Activated T-cell treated with anti-CD3 and anti-CD28 coated beads for 48 hours (primary cell): ENCODE measurements around the gene UQCC2.

Experiments used
- DNase-seq: peaks from one replicate; pipeline ENCODE4 v3.0.0-alpha.2; 2020; ENCODE audit warnings: low read depth

The UQCC2 gene

DNA sequence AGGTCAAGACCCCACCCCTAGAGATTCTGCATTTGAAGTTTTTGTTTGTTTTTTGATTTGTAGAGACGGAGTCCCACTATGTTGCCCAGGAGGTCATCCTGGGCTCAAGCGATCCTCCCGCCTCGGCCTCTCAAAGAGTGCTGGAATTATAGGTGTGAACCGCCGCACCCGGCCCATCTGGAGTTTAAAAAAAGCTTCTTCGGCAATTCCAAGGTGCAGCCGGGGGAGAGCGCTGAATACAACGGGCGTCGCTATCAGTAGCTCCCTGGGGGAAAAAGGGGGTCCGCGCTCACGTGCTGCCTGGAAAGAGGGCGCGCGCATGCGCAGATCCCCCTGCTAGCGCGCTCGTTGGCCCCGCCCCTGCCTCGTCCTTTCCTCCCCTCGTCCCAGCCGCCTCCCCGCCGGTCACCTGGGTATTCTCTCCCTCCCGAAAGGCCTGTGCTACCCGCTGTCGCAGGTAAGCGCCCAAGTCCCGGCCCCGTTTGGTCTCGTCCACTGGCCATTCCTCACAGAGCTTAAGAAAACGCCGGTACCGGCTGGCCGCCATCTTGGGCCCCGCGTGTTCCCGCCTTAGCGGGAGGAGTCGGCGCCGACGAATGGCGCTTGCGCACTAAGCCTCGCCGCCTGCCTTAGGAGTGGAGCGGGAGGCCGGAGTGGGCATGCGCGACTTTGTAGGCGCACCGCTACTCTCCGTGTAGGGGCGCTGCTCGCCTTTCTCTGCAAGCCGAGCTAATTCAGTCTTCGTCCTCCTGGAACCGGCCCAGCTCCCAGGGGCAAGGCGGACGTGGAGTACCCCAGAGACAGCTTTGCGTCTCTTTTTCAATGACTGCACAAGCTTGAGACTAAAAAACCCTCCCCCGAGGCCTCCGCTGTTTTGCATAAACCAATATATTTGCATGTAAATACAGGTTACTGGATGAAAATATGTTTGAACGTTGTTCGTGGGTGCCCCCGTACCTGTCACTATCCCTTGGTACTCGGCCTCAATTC lies at the start of gene UQCC2:
UQCC2 (minus strand) TSS at position 561 of the 990 bp plus-strand sequence; CDS start at position 547, 14 bp downstream.
- peak; percentile 96 for DNase-seq

DNA sequence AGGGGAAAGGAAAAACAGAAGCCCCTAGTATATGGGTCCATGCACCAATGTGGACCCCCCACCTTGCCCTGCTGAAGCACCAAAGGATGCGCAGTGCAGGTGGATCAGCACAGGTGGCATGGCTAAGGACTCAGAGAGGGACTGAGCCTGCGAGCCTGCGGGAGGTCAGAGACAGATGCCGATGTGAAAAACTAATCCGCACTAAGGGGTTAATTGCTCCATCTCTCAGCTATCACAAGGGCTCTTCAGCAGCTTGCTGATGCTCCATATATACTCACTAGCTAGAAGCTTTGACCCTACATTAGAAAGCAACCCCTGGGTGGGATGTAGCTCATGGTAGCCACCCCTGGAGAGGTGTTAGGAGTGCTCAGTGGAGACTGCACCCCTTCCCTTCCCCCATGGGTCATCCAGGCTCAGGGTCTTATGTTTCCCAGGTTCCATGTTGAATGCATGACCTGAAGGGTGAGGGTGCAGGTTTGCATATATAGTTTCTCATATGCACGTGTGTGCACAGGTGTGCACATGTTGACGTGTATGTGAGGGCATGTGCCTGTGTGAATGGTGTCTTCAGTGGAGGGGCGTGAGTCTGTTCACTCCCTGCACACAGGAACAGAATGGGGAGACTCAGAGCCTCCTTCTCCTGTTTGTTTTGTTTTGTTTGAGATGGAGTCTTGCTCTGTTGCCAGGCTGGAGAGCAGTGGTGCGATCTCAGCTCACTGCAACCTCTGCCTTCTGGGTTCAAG lies 48.6 kb upstream of the UQCC2 start:
- DNase-seq: no peak

DNA sequence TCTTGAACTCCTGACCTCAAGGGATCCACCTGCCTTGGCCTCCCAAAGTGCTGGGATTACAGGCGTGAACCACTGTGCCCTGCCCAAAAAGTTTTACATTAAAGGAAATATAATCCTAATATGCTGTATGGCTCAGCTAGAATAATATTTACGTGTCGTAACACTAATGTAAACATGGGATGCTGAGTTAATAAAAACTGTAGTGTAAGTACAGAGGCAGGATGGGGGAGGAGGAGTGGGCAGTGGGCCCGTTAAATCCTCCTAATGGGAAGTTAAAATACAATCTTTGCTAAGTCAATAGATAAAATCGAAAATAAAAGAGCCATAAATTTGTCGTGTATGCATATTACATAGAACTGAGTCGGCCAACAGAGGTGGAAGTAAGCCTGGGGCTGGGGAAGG lies 47.3 kb upstream of the UQCC2 start:
- DNase-seq: no peak

DNA sequence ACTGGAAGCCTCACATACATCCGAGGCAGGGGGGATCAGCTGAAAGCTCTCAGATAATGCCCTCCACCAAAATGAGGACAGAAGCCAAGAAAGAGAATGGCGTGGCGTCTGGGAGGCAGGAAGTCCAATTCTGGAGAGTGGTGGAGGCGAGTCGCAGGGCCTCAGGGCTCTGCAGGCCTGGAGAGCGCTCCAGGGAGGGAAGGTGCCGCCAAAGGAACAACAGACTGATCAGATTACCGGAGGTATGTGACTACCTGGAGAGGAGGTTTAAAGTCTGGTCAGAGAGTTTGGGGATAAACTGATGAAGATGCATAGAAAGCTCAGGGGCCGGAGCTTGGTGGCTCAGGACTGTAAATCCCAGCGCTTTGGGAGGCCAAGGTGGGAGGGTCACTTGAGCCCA lies 46.4 kb upstream of the UQCC2 start:
- no peak for DNase-seq

DNA sequence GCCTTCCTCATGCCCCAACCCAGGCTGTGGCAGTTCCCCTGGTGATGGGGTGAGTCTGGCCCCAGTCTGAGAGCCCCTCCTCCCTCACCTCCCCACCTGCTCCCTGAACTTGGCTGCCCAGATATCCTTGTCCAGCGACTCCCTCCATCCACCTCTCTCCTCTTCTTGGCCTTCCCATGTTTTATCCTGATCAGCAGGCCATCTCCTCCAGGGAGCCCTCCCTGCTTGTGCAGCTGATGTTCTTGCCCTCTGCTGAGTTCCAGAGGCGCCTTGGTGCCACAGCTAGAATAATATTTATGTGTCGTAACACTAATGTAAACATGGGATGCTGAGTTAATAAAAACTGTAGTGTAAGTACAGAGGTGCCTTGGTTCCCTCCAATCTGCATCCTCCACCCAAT lies 45.6 kb upstream of the UQCC2 start:
- DNase-seq: no peak

DNA sequence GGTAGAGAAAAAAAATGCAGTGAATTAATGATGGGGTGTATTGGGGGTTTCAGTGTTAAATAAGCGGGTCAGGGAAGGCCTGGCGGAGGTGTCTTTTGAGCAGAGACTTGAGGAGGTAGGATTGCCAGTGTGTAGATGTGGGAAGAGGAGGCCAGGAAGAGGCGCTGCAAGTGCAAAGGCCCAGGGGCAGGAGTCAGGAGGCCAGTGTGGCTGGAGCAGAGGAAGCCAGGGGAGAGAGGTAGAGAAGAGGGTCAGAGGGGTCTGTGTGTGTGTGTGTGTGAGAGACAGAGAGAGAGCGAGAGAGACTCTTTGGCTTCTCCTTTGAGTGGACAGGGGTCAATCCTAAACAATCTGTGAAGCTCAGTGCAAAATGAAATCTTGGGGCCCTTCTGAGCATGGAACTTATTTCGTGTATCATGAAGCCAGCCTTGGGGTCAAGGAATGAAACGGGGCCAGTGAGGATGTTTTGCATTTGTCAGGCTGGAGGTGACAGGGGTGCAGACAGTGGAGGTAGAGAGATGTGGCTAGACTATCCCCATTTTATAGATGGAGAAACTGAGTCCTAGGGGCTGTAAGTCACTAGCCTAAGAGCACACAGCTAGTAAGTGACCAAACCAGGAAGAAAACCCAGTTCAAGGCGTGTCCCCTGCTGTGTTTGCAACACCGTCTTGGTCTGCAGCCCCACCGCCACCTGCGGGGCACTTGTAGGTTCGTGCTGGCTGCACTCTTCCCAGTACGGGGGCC lies 44.9 kb upstream of the UQCC2 start:
- no peak for DNase-seq

DNA sequence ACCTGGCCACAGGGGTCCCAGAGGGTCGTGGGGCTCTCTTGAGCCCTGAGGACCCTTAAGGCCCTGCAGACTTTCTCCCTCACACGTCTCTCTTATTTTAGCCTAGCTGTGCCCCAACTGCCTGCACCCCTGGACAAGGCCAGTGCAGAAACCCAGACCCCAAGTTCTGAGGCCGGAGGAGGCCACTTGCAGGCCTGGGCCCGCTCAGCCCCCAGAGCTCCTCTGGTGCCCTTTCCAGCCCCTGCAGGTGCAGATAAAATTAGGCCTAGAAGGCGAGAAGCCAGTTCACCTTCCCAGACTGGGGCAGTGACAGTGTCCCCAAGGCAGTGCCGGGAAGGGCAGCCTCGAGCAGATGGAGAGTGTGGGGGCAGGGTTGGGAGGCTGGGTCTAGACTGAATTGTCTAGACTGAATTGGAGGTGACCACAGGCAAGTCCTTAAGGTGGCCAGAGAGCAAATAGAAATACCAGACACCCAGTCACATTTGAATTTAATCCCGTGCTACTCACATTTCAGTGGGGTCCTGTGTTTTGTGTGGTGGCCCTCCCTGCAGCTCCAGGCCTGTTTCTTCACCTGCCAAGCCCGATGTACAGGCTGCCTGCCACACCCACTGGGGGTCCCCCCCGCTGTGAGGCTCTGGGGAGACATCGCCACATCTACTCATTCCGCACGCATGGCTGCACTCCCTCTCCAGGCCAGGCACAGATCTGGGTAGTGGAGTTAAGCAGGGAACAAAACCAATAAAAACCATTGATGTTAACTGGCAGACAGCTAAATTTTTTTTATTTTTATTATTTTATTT lies 43.8 kb upstream of the UQCC2 start:
- no peak for DNase-seq

DNA sequence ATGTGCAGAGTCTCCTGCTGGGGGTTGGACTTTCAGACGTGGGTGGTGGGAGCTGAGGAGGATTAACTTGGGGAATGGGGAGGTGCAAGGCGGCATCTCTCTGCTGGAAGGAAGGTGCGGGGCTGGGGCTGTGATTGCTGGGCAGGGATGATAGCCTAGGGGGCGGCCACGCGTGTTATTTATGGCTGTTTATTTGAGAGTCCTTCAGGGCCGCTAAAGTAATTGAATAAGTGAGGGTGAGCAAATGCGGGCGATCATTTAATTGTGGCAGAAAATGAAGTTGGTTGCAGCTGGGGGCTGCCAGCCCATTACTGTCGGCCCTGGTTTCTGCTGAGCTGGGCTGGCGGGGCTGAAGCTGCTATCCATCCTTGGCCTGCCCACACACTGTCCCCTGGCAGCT lies 42.7 kb upstream of the UQCC2 start:
- no peak for DNase-seq

DNA sequence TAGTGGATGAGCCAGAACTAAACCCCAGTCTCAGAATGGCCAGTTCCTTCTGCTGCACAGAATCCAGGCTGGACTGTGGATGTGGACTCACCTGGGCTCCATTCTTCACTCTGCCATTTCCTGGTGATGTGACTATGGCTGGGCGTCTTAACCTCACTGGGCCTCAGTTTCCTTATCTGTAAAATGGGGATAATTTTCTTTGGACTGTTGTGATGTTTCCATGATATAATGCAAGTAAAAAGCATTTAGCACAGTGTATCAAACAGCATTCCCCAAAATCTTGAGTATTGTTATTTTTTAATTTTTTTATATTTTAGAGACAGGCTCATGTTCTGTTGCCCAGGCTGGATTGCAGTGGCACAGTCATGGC lies 41.1 kb upstream of the UQCC2 start:
- DNase-seq: no peak

DNA sequence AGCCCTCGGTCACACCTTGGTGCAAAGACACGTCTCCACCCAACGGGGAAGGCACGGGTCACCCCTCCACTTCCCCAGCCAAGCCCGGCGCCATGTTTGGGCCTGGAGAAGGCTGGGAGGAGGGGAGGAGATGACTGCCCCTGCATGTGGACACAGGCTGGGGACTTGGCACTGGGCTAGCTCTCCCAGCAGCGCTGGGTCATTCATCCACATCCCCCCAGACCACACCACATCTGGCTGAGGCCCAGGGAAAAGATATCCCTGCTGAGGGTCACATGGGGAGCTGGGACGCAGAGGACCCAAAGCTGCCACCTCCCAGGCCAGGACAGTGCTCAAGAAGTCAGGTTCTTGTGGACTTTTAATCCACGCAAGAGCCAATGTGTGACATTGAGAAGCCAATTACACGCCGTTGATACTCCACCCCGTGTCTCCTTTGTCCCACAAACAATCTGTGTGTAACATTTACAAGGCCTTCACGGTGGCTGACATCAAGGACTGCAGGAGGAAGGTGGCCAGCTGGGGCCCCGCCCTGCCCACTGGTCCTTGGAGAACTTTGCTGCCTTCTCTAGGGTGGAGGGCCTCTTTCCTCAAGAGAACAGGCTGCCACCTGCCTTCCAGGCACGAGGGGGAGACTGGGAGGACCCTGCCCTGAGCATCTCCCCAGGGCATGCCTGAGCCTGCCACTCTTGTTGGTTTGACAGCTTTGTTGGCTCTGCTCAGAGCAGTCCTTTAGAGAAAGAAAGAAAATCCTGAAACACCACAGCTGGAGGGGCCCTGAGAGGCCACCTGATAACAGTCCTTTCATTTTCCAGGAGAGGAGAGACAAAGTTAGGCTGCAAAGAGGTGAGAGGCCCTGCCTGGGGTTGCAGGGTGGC lies 40.5 kb upstream of the UQCC2 start:
- no peak for DNase-seq

DNA sequence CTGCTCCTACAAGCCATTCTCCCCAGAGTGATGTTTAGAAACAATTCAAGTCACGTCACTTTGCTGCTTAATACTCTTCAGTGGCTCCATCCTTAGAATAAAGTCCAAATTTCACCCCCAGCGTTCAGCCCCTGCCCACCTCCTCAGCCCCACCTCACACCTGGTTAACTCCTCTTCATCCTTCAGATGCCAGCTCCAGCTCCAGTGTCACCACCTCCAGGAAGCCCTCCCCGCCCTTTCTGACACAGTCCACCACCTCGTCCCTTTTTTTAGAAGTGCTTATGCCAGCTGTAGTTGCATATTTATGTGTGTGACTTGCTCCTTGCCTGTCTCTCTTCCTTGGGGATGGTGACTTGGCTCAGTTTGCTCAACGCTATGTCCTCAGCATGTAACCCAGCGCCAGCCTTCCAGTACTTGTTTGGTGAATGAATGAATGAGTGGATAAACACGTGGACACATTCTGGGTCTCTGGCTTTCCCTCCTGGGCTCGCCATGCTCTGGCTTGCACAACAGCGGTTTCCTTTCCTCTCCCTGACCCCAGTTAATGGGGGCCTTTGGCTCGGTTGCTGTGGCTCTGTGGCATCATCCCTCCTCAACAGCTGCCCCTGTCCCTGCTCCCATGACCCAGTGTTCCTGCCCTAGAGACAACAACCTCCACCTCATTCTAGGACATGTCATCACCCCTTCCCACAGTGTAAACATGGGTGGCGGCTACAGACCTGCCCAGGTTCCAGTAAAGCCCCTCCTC lies 38.9 kb upstream of the UQCC2 start:
- DNase-seq: no peak

DNA sequence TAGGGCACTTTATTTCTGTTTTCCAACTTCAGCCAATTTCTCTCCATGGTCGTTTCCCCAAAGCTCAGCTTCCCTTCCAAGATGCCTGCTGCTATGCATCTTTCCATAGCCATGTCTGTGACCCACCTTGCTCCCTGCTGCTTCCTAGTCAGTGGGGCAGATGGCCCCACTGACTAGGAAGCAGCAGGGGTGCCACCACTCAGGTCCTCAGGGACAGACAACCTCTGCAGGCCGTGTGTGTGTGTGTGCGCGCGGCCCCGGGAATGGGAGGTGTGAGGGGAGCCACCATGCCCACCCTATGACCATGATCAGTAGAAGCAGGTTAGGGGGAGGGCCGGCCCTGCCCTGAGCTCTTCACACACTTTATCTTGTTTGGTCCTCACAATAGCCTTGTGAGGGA lies 37.9 kb upstream of the UQCC2 start:
- DNase-seq: no peak

DNA sequence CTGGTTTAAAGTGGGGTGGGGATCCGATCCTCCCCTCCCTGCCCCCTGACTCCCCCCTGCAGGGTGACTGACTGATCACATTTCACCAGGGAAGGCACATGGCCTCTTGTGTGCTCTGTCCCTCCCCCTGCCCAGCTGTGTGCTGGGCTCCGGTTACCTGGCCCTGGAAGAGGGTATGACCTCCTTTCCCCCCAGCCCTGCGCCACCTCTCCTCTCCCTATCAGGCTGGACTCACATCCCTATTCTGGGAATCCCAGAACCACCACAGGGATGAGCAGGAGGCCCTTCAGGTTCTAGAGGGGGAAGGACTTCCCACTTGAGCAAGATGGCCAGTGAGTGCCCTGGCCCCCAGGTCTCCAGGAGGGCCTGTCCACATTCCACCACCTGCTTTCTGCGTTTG lies 37.3 kb upstream of the UQCC2 start:
- DNase-seq: no peak

DNA sequence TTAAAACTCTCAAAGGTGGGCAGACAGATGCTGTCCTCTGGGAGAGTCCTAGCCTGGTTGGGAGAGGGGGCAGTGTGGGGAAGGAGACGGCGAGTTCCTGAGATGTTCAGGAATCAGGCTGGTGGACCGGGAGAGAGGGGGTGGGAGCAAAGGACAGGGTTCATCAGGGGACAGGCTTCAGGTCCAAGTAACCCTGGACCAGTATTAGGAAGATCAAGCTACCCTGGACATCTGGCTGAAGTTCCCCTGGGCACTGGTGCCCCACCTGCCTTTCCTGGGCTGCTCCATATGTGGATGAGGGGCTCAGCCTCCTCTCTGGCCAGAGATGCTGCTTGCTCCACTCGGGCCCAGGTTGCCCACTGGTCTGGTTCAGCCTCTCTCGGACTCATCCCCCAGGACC lies 36.3 kb upstream of the UQCC2 start:
- no peak for DNase-seq

DNA sequence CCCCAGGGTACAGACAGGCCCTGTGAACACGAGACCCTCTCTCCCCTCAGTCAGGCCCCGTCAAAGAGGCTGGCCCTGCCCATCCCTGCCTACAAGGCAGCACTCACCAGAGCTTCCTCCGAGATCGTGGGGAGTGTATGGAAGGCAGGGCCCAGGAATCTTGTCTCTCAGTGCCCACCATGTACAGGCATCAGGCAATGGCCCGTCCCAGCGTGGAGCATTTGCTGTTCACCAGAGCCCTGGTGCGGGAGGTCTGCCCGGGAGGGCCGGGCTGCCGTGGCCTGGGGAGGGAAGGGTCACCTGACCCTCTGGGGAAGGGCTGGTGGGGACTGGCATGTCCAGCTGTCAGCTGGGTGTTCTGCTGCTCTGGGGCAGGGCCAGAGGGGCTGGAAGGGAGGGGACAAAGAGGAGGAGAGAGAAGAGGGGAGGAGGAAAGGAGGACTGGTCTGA lies 35.2 kb upstream of the UQCC2 start, which contains the start of gene IP6K3:
IP6K3 (minus strand) TSS at position 255 of the 450 bp plus-strand sequence. CDS start 11,429 bp downstream, outside the sequence.
- DNase-seq: no peak

DNA sequence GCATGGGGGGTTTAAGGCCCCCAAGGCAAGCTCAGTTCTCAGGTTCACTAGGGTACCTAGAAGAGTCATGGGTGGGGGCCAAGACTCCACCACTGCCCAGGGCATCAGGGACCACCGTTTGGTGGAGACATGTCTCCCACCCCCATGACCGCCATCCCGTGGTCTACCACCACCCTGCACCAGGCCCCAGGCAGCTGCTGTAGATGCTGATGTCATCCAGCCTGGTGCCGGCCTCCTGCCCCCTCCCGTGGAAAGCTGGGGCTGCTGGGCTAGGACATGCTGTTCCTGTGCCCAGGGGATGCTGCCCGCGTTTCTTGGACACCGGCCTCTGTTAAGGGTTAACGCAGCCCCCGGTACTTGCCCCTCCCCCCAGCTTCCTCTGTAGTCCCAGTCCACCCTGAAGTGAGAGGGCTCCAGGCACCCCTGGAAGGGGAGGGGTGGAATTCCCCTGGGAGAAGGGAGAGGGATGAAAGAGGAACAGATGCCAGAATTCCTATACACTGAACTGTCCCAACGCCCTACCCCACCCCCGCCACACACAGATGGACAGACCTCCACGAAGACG lies 34.6 kb upstream of the UQCC2 start:
- no peak for DNase-seq

DNA sequence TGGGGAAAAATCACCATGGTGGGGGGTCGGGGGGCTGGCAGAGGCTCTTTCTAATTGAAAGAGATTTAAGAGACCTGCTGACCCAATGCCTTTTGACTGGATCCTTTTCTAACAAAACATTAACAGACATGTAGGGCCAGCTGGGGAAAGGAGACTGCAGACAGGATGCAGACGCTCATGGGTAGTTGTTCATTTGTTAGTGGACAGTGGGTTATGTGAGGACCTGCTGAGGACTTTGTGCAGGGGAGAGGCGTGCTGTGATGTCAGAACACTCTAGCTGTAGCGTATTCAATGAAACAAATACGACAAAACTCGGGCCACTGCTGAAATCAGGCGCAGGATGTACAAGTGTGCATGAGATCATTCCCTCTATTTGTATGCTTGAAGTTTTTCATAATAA lies 34.0 kb upstream of the UQCC2 start:
- DNase-seq: no peak

DNA sequence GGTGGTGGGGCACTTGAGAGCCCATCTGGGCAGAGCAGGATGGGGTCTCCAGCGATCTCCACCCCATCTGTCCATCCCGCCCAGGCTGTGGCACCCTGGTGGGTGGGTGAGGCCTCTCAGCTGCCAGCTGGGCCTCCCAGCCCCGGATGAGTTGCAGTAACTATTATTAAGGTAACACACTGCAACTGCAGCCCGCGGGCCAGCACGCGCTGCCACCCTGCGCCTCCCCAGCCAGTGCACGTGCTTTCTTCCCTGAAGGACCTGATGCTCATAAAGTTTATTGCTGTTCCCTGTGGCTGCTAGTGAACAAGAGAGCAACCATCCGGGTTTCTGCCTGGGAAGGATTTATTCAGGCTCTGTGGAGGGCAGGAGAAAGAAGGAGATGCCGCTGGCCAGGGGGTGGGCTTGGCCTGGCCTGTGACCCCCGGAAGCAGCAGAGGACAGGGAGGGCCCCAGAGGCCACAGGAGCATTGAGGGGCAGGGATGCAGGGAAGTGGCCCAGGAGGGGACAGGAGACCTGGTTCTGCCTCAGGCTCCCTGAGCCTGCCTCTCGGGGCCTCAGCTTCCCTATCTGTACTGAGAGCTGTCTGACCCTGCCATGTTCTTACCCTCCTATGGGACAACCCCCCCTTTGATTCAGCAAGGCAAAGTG lies 33.5 kb upstream of the UQCC2 start:
- no peak for DNase-seq
